SK-N-SH (cell line): ENCODE measurements around the gene RPL39. TPM values are rescaled to one million over a fixed set of nuclear protein-coding genes. Genes with fewer than 3 reads are reported as not detected.
"Not testable (repeated sequence)": the region's sequence is repeated elsewhere in the genome, so short reads cannot be mapped to it uniquely, and the experiment has no call there.

Experiments
- CTCF ChIA-PET: fragments of 300-600, 350-600 bp; formaldehyde crosslinking; extraction: SDS; loops from one replicate; lab custom pipeline; 2021; lab: Yijun Ruan, JAX
- POLR2A ChIA-PET: fragments of 350-600 bp; sonication (Branson Sonifier 250); formaldehyde crosslinking; extraction: SDS; loops from one replicate; lab custom pipeline; 2020; ENCODE audit warnings: antibody characterized with exemption, inconsistent platforms; lab: Yijun Ruan, JAX
- DNase-seq: peaks from one replicate; pipeline ENCODE4 v3.0.0; 2012
- H2AFZ ChIP-seq: fragments of 200-600 bp; sonication (generic); 2 replicates; pipeline ENCODE4 v1.8.1; 2016; ENCODE audit warnings: antibody characterized with exemption, mild to moderate bottlenecking, low read depth
- H3F3A ChIP-seq: fragments of 200-600 bp; sonication (generic); replicated peaks from 2 replicates; pipeline ENCODE3; 2016; ENCODE audit warnings: antibody characterized with exemption, mild to moderate bottlenecking; ENCODE audit not compliant: insufficient read depth
- H3K27ac ChIP-seq, 2 experiments: fragments of 200-500 bp in 1 of 2; fragments of 200-600 bp in 1 of 2; sonication (Bioruptor generic) in 1 of 2; sonication (generic), shearing (Covaris generic) in 1 of 2; 2 replicates each; pipeline versions ENCODE4 v1.5.1 to v1.6.1; 2014 to 2016; ENCODE audit warnings: low read depth in 2 of 2, inconsistent platforms in 1 of 2, low read length in 1 of 2, mild to moderate bottlenecking in 1 of 2, mixed read lengths in 1 of 2
- H3K27me3 ChIP-seq: fragments of 200-600 bp; sonication (generic), shearing (Covaris generic); 2 replicates; pipeline ENCODE4 v1.6.1; 2016; ENCODE audit warnings: mixed run types; ENCODE audit not compliant: insufficient read depth
- H3K36me3 ChIP-seq, 2 experiments: fragments of 200-500 bp in 1 of 2; fragments of 200-600 bp in 1 of 2; sonication (Bioruptor generic) in 1 of 2; sonication (generic) in 1 of 2; replicated peaks in 1 of 2; 2 replicates each; pipeline versions ENCODE3 to v1.5.1; 2014 to 2016; ENCODE audit warnings: low read length in 1 of 2, mild to moderate bottlenecking in 1 of 2; ENCODE audit not compliant: insufficient read depth in 2 of 2, control insufficient read depth in 1 of 2
- H3K4me1 ChIP-seq, 2 experiments: fragments of 200-500 bp in 1 of 2; fragments of 200-600 bp in 1 of 2; sonication (Bioruptor generic) in 1 of 2; sonication (generic), shearing (Covaris generic) in 1 of 2; 2 replicates each; pipeline versions ENCODE4 v1.5.1 to v1.6.1; 2014 to 2016; ENCODE audit warnings: low read depth in 1 of 2, low read length in 1 of 2, mixed run types in 1 of 2; ENCODE audit not compliant: insufficient read depth in 2 of 2, control insufficient read depth in 1 of 2
- H3K4me2 ChIP-seq: fragments of 200-600 bp; sonication (generic), shearing (Covaris generic); 2 replicates; pipeline ENCODE4 v1.6.1; 2017; ENCODE audit warnings: mixed run types
- H3K4me3 ChIP-seq, 2 experiments: fragments of 200-500 bp in 1 of 2; fragments of 200-600 bp in 1 of 2; sonication (Bioruptor generic) in 1 of 2; sonication (generic), shearing (Covaris generic) in 1 of 2; 2 replicates each; pipeline versions ENCODE4 v1.5.1 to v1.8.1; 2014 to 2016; ENCODE audit warnings: low read depth in 2 of 2, inconsistent platforms in 1 of 2, low read length in 1 of 2, mild to moderate bottlenecking in 1 of 2, mixed read lengths in 1 of 2, moderate library complexity in 1 of 2
- H3K79me2 ChIP-seq: fragments of 200-600 bp; sonication (generic); 2 replicates; pipeline ENCODE4 v1.8.1; 2017; ENCODE audit warnings: mild to moderate bottlenecking; ENCODE audit not compliant: insufficient read depth
- H3K9ac ChIP-seq: fragments of 200-600 bp; sonication (generic); 2 replicates; pipeline ENCODE4 v1.6.1; 2017; ENCODE audit warnings: mixed run types
- H3K9me2 ChIP-seq: fragments of 200-600 bp; sonication (generic); 2 replicates; pipeline ENCODE4 v1.6.1; 2017; ENCODE audit warnings: mixed run types
- H3K9me3 ChIP-seq: fragments of 200-600 bp; sonication (generic); 2 replicates; pipeline ENCODE4 v1.6.1; 2017; ENCODE audit warnings: mixed run types, mild to moderate bottlenecking, moderate library complexity
- H4K20me1 ChIP-seq: fragments of 200-600 bp; sonication (generic); 2 replicates; pipeline ENCODE4 v1.6.1; 2017; ENCODE audit warnings: mild to moderate bottlenecking, mixed run types; ENCODE audit not compliant: insufficient read depth
- CTCF ChIP-seq: fragments of 200-600 bp; sonication (generic); IDR thresholded peaks from 2 replicates; pipeline ENCODE4 v1.6.1; 2017; ENCODE audit warnings: antibody characterized with exemption, mild to moderate bottlenecking, moderate library complexity
- EP300 ChIP-seq, 2 experiments: IDR thresholded peaks; 2 replicates each; pipeline versions ENCODE4 v1.4.0 to v1.6.1; 2012; ENCODE audit warnings: borderline replicate concordance in 1 of 2, low read depth in 1 of 2, low read length in 1 of 2
- FOXJ3 ChIP-seq: sonication (generic); formaldehyde crosslinking; IDR thresholded peaks from 2 replicates; pipeline ENCODE4 v1.5.1; 2020; ENCODE audit warnings: mild to moderate bottlenecking, missing genetic modification reagents
- GABPA ChIP-seq: IDR thresholded peaks from 2 replicates; pipeline ENCODE4 v1.4.0; 2012; ENCODE audit warnings: low read depth, mild to moderate bottlenecking
- JUND ChIP-seq: IDR thresholded peaks from 2 replicates; pipeline ENCODE4 v1.4.0; 2012
- MXI1 ChIP-seq: IDR thresholded peaks from 2 replicates; pipeline ENCODE4 v1.6.1; 2012; ENCODE audit warnings: mild to moderate bottlenecking, low read depth, low read length, improper control_type of control experiment
- NFIC ChIP-seq: IDR thresholded peaks from 2 replicates; pipeline ENCODE4 v1.4.0; 2012; ENCODE audit warnings: borderline replicate concordance
- NRF1 ChIP-seq: IDR thresholded peaks from 2 replicates; pipeline ENCODE4 v1.6.1; 2012; ENCODE audit warnings: low read depth, mild to moderate bottlenecking, low read length
- RCOR1 ChIP-seq: fragments of 150-350 bp; IDR thresholded peaks from 2 replicates; pipeline ENCODE4 v1.6.1; 2017; ENCODE audit warnings: antibody characterized with exemption, low read length
- REST ChIP-seq: IDR thresholded peaks from 2 replicates; pipeline ENCODE4 v1.6.1; 2012; ENCODE audit warnings: mild to moderate bottlenecking, low read depth, low read length, moderate library complexity
- RXRA ChIP-seq: IDR thresholded peaks from 2 replicates; pipeline ENCODE4 v1.4.0; 2012; ENCODE audit warnings: low read depth, mild to moderate bottlenecking, borderline replicate concordance
- SIN3A ChIP-seq: IDR thresholded peaks from 2 replicates; pipeline ENCODE4 v1.6.1; 2012; ENCODE audit warnings: low read depth, mild to moderate bottlenecking, low read length, moderate library complexity, borderline replicate concordance
- TAF1 ChIP-seq: IDR thresholded peaks from 2 replicates; pipeline ENCODE4 v1.6.1; 2012; ENCODE audit warnings: low read depth, mild to moderate bottlenecking, low read length, moderate library complexity, borderline replicate concordance
- YY1 ChIP-seq: IDR thresholded peaks from 2 replicates; pipeline ENCODE4 v1.4.0; 2012; ENCODE audit warnings: low read depth, mild to moderate bottlenecking
- ZBTB33 ChIP-seq: IDR thresholded peaks from 2 replicates; pipeline ENCODE4 v1.4.0; 2012; ENCODE audit warnings: low read depth, borderline replicate concordance
- WGBS: methylation state at CpG from one replicate; pipeline ENCODE4 v1.1.6; 2017; ENCODE audit warnings: low lambda C conversion rate; 5-methylcytosine and 5-hydroxymethylcytosine counted together
- polyA plus RNA-seq, 3 experiments: library from polyadenylated mRNA; depleted of rRNA; stranded (reverse); fragments of >200 nt; gene quantifications; 2 replicates each; pipeline ENCODE4 v1.2.3, GENCODE V29; 2012

The RPL39 gene
- polyA plus RNA-seq, 1 of the 3 experiments (the other 2 are of a cell fraction), result 4,443 TPM

GRCh38 chrX:119775517-119776238, 15.8 kb downstream of the RPL39 start:
- ChIA-PET CTCF (interaction anchor here (0.8 to 1.8 kb wide), 5 partner anchors 9 to 287 kb away, joined by 3 to 8 read pairs (median 4); no protein-coding TSS in a partner anchor), POLR2A (interaction anchor here (1.5 kb wide), 1 partner anchor 16 kb away, joined by 9 read pairs; the partner anchor contains the start of gene RPL39)
- 95% methylated on average over 15 of the region's 15 CpGs for WGBS
- Histone ChIP-seq H3K27ac (no peak overlapping the region), H3K4me2 (no peak overlapping the region), H2AFZ (no peak overlapping the region), H3K36me3 (no peaks in the 10 kb centered on the region), H4K20me1 (peaks cover 6% of the 10 kb centered on the region), H3K27me3 (no peaks in the 10 kb centered on the region), H3K4me3 (no peak overlapping the region), H3F3A (no peaks in the 10 kb centered on the region), H3K9me3 (no peaks in the 10 kb centered on the region), H3K4me1 (no peaks in the 10 kb centered on the region), H3K9ac (no peak overlapping the region), H3K79me2 (no peaks in the 10 kb centered on the region), H3K9me2 (no peaks in the 10 kb centered on the region)
- no peak for DNase-seq
- TF ChIP-seq TAF1, result no peak
- TF ChIP-seq FOXJ3, result no peak
- TF ChIP-seq GABPA, result no peak
- TF ChIP-seq CTCF, result no peak
- no peak for TF ChIP-seq ZBTB33
- no peak for TF ChIP-seq EP300 (IDR thresholded peaks at IDR 0.05; ENCODE audit: borderline replicate concordance in 1 of 2, low read depth in 1 of 2, low read length in 1 of 2)
- no peak for TF ChIP-seq JUND
- no peak for TF ChIP-seq REST
- no peak for TF ChIP-seq NRF1
- TF ChIP-seq MXI1, result no peak
- TF ChIP-seq RCOR1, result no peak
- no peak for TF ChIP-seq RXRA
- TF ChIP-seq SIN3A, result no peak
- no peak for TF ChIP-seq YY1
- TF ChIP-seq NFIC, result no peak

GRCh38 chrX:119769388-119769787, 22.0 kb downstream of the RPL39 start:
- WGBS, result 80% methylated on average over 3 of the region's 3 CpGs
- DNase-seq, result not testable (repeated sequence)
- CTCF ChIA-PET, result interaction anchor here (1.0 kb wide), 1 partner anchor 254 kb away, joined by 3 read pairs; no protein-coding TSS in a partner anchor

More at GRCh38 chrX:119769388-119769787, 22.0 kb downstream of the RPL39 start:
- H3K79me2 ChIP-seq, H3K27ac ChIP-seq, H4K20me1 ChIP-seq, H3K9ac ChIP-seq, H3K27me3 ChIP-seq, H3K36me3 ChIP-seq, H3K4me2 ChIP-seq, H3K4me3 ChIP-seq, POLR2A ChIA-PET, H3K4me1 ChIP-seq, H3K9me3 ChIP-seq, H2AFZ ChIP-seq, H3K9me2 ChIP-seq, H3F3A ChIP-seq: not testable (repeated sequence)
